ENCODE results near the gene ZNF423.

ZNF423 gene

GRCh38 chr16:49617710-49618330, 238.1 kb downstream of the ZNF423 start:
- DNase-seq: no peak

GRCh38 chr16:49617016-49617629, 238.8 kb downstream of the ZNF423 start:
- DNase-seq: no peak

GRCh38 chr16:49615576-49615975, 240.3 kb downstream of the ZNF423 start:
- DNase-seq: no peak

- no peak for DNase-seq
Measured at GRCh38 chr16:49610983-49611382, 244.9 kb downstream of the ZNF423 start.

- DNase-seq: no peak
Measured at GRCh38 chr16:49608779-49609178, 247.1 kb downstream of the ZNF423 start.

- DNase-seq: no peak
Measured at GRCh38 chr16:49608098-49608497, 247.8 kb downstream of the ZNF423 start.

GRCh38 chr16:49605536-49606254, 250.2 kb downstream of the ZNF423 start:
- DNase-seq: no peak

GRCh38 chr16:49604602-49605001, 251.3 kb downstream of the ZNF423 start:
- no peak for DNase-seq

- no peak for DNase-seq
Measured at GRCh38 chr16:49603956-49604355, 252.0 kb downstream of the ZNF423 start.

GRCh38 chr16:49602976-49603310, 253.0 kb downstream of the ZNF423 start:
- DNase-seq: no peak

GRCh38 chr16:49602201-49602975, 253.5 kb downstream of the ZNF423 start:
- DNase-seq: no peak

- no peak for DNase-seq
Measured at GRCh38 chr16:49601576-49601975, 254.3 kb downstream of the ZNF423 start.

- no peak for DNase-seq
Measured at GRCh38 chr16:49600976-49601375, 254.9 kb downstream of the ZNF423 start.

- no peak for DNase-seq
Measured at GRCh38 chr16:49600536-49600935, 255.4 kb downstream of the ZNF423 start.

GRCh38 chr16:49599704-49600103, 256.2 kb downstream of the ZNF423 start:
- no peak for DNase-seq

- DNase-seq: no peak
Measured at GRCh38 chr16:49599281-49599680, 256.6 kb downstream of the ZNF423 start.

- DNase-seq: no peak
Measured at GRCh38 chr16:49598383-49599170, 257.3 kb downstream of the ZNF423 start.

GRCh38 chr16:49597796-49598195, 258.1 kb downstream of the ZNF423 start:
- no peak for DNase-seq

GRCh38 chr16:49596648-49597291, 259.1 kb downstream of the ZNF423 start:
- no peak for DNase-seq

GRCh38 chr16:49596068-49596467, 259.8 kb downstream of the ZNF423 start:
- DNase-seq: no peak

- DNase-seq: no peak
Measured at GRCh38 chr16:49594685-49595498, 261.0 kb downstream of the ZNF423 start.

Measured in NCI-H1436 (cell line).